Brain microvascular endothelial cell (primary cell): Measurements from ENCODE around the gene NADSYN1.

ENCODE experiments used
- DNase-seq: peaks from one replicate; pipeline ENCODE4 v3.0.0-alpha.2; 2020
- H3K27ac ChIP-seq: fragments of 250-450 bp; sonication (Bioruptor Pico); 2 replicates; pipeline ENCODE4 v1.5.1; 2020; ENCODE audit warnings: mild to moderate bottlenecking, moderate library complexity
- H3K27me3 ChIP-seq: fragments of 250-450 bp; sonication (Bioruptor Pico); replicated peaks from 2 replicates; pipeline ENCODE4 v1.5.1; 2020; ENCODE audit warnings: mild to moderate bottlenecking
- H3K36me3 ChIP-seq: fragments of 250-450 bp; sonication (Bioruptor Pico); replicated peaks from 2 replicates; pipeline ENCODE4 v1.5.1; 2020; ENCODE audit warnings: mild to moderate bottlenecking
- H3K4me3 ChIP-seq: 2 replicates; pipeline ENCODE4 v1.5.1; 2011; ENCODE audit warnings: low read depth, mild to moderate bottlenecking, control low read depth, low read length, moderate library complexity
- in situ Hi-C: cut with HindIII; loops from 2 replicates; pipeline ENCODE4 v1.10.0; 2017; ENCODE audit warnings: low sequenced_read_pairs, low pct_ligation_motif_present
- TF ChIP-seq, protein P1 (sequence below): IDR thresholded peaks from 2 replicates; pipeline ENCODE4 v1.5.1; 2011; ENCODE audit warnings: low read depth, mild to moderate bottlenecking, moderate library complexity, low read length, control low read depth, inconsistent platforms; ENCODE audit errors: missing control alignments

NADSYN1 gene

DNA sequence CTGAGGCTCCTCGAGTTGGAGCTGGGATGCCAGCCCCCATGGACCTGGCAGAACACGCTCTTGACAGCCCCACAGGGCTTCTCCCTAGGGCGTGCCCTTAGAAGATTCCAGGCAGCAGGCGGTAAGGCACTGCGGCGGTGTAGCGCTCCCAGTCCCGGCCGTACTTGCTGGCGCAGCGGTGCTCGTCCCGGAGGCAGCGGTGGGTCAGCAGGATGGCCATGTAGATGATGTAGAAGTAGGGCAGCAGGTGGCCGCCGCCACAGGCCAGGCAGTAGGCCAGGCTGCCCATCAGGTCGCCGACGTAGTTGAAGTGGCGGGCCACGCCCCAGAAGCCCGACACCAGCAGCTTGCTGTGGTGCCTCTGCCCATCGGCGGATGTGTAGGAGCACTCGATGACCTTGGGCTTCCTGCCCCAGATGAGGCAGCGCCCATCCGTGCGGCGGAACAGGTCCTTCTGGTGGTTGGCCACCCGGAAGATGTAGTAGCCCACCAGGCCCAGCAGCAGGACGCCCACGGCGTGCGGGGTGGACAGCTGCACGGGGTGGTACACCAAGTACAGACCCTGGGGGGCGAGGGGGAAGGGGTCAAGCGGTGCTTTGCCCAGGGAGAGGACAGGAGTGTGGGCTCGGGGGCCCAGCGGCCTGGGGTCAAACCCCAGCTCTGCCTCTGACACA lies 17.6 kb upstream of the NADSYN1 start:
- H3K27ac ChIP-seq, result no peak overlapping the region
- no peak overlapping the region for H3K4me3 ChIP-seq
- peaks cover 42% of the 10 kb centered on the region for H3K36me3 ChIP-seq
- H3K27me3 ChIP-seq, result no peaks in the 10 kb centered on the region
- TF ChIP-seq, protein P1, sequence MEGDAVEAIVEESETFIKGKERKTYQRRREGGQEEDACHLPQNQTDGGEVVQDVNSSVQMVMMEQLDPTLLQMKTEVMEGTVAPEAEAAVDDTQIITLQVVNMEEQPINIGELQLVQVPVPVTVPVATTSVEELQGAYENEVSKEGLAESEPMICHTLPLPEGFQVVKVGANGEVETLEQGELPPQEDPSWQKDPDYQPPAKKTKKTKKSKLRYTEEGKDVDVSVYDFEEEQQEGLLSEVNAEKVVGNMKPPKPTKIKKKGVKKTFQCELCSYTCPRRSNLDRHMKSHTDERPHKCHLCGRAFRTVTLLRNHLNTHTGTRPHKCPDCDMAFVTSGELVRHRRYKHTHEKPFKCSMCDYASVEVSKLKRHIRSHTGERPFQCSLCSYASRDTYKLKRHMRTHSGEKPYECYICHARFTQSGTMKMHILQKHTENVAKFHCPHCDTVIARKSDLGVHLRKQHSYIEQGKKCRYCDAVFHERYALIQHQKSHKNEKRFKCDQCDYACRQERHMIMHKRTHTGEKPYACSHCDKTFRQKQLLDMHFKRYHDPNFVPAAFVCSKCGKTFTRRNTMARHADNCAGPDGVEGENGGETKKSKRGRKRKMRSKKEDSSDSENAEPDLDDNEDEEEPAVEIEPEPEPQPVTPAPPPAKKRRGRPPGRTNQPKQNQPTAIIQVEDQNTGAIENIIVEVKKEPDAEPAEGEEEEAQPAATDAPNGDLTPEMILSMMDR, result no peak
- DNase-seq, result no peak
- in situ Hi-C loops, result no loop called here

DNA sequence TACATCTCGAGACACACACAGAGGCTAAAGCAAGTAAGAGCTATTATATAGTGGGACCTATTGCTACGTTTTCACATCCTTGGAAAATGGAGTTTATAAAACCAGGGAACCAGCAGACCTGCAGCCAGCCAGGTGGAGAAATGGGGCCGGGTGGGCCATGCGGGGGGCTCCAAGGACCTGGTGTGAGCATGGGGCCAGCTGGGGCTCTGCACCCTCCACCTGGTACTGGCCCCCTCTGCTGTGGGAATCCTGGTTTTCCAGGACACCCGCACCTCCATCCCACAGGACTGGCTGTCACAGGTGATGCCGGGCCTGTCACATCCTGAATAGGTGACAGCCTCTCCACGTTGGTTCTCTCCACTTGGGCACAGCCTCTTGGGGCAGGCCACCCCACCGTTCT lies 16.1 kb upstream of the NADSYN1 start:
- no peaks in the 10 kb centered on the region for H3K27me3 ChIP-seq
- in situ Hi-C loops, result no loop called here
- H3K36me3 ChIP-seq, result peaks cover 45% of the 10 kb centered on the region
- no peak for DNase-seq
- no peak overlapping the region for H3K27ac ChIP-seq
- no peak overlapping the region for H3K4me3 ChIP-seq
- TF ChIP-seq, protein P1, result no peak

DNA sequence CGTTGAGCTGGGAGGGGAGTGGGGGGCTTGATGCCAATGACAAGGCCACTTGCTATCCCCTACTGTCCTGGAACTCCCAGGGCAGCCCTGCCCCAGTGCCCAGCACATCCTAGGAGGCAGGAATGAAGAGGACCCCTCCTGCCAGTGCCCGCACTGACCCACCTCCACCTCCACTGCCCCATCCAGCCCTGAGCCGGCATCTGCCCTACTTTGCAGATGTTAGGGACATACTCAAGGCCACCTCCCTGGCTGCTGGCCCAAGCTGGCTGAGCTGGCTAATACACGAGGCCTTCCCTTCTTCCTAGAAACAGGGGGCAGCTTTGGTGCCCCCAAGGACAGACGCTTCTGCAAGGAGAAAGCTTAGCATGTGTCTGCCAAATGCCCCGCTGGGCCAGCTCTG lies 15.6 kb upstream of the NADSYN1 start:
- in situ Hi-C loops, result no loop called here
- no peaks in the 10 kb centered on the region for H3K27me3 ChIP-seq
- TF ChIP-seq, protein P1, result no peak
- H3K27ac ChIP-seq, result no peak overlapping the region
- peaks cover 50% of the 10 kb centered on the region for H3K36me3 ChIP-seq
- DNase-seq, result no peak
- H3K4me3 ChIP-seq, result no peak overlapping the region

DNA sequence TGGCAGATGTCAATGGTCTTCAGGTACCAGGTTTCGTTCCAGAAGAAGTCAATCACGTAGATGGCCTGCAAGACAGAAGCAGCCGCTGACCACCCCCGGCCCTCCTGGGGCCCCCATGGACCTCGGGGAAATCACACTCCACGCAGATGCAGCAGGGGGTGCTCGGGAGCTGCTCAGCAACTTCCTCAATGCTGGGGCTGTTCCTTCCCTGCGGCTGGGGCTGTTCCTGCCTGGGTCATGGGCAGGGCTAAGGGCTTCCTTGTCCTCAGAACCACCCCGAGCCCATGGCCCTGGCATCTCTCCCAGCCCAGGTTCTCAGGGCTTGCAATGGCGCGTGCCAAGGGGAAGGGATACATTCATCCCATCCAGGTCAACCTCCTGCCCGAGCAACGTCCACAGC lies 15.1 kb upstream of the NADSYN1 start:
- peaks cover 53% of the 10 kb centered on the region for H3K36me3 ChIP-seq
- no peak for DNase-seq
- in situ Hi-C loops, result no loop called here
- no peak overlapping the region for H3K27ac ChIP-seq
- no peak overlapping the region for H3K4me3 ChIP-seq
- no peaks in the 10 kb centered on the region for H3K27me3 ChIP-seq
- TF ChIP-seq, protein P1, result no peak

DNA sequence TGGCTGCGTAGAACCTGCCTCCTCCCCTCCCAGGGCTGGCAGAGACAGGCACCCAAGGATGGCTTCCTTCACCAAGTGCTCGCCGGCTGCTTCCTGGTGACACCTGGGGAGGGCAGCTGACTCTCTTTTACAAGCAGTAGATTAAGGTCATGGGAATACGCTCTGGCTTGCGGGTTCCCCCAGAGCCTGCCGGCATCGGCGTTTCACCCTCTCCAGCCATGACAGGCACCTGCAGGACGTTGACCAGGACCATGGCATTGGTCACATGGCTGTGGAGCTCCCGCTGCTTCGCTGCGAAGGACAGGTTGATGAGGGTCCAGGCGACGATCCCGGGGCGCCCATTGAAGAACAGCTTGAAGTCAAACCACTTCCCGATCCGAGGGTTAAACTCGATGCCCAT lies 14.4 kb upstream of the NADSYN1 start:
- Histone ChIP-seq H3K4me3 (no peak overlapping the region), H3K36me3 (peaks cover 60% of the 10 kb centered on the region), H3K27me3 (no peaks in the 10 kb centered on the region), H3K27ac (no peak overlapping the region)
- TF ChIP-seq, protein P1, result no peak
- in situ Hi-C loops, result no loop called here
- no peak for DNase-seq

DNA sequence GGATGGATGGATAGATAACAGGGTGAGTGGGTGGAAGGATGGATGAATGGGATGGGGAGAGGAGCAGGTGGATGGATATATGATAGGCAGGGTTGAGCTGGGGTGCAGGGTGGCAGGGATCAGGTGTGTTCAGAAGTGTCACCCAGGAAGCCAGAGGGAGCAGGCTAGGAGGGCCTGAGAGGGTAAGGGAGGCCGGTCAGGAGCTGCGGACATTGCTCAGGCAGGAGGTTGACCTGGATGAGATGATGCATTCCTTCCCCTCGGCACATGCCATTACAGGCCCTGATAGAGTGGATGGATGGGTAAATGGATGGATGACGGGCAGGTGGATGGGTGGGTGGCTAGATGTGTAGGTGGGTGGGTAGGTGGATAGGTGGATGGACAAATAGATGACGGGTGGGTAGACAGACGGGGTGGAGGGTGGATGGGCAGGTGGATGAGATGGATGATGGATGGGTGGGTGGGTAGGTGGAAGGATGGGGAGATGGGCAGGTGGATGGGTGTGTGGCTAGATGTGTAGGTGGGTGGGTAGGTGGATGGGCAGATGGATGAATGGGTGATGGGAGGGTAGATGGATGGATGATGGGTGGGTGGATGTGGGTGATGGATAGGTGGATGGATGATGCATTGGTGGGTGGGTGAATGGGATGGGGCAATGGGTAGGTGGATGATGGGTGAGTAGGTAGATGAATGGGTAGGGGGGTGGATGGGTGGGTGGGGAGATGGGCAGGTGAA lies 12.8 kb upstream of the NADSYN1 start:
- Histone ChIP-seq H3K27me3 (no peaks in the 10 kb centered on the region), H3K27ac (no peak overlapping the region), H3K36me3 (peaks cover 71% of the 10 kb centered on the region), H3K4me3 (no peak overlapping the region)
- in situ Hi-C loops, result no loop called here
- TF ChIP-seq, protein P1, result no peak
- DNase-seq, result no peak
